Progenitor cell of endocrine pancreas (in vitro differentiated cells): ENCODE data around the gene CAPN14. TPM values are rescaled to one million over a fixed set of nuclear protein-coding genes. Genes with fewer than 3 reads are reported as not detected.

Experiments used
- DNase-seq: peaks from one replicate; pipeline ENCODE4 v3.0.0; 2021; ENCODE audit warnings: low spot score; ENCODE audit not compliant: unreplicated experiment
- H3K27ac Mint-ChIP-seq: 2 replicates; pipeline ENCODE4 v1.8.0; 2021; ENCODE audit warnings: mild to moderate bottlenecking, moderate library complexity, mixed read lengths
- H3K27me3 Mint-ChIP-seq: 2 replicates; pipeline ENCODE4 v1.8.0; 2021; ENCODE audit warnings: mixed read lengths
- H3K36me3 Mint-ChIP-seq: 2 replicates; pipeline ENCODE4 v1.8.0; 2022; ENCODE audit warnings: mixed read lengths; ENCODE audit not compliant: insufficient read depth
- H3K4me1 Mint-ChIP-seq: 2 replicates; pipeline ENCODE4 v1.8.0; 2021; ENCODE audit warnings: low read depth, mixed read lengths
- H3K4me3 Mint-ChIP-seq: 2 replicates; pipeline ENCODE4 v1.8.0; 2021; ENCODE audit warnings: low read depth, mild to moderate bottlenecking, moderate library complexity, mixed read lengths
- H3K9me3 Mint-ChIP-seq: 2 replicates; pipeline ENCODE4 v1.8.0; 2021; ENCODE audit warnings: low read depth, mixed read lengths
- CTCF ChIP-seq: fragments of 200-600 bp; sonication (generic); IDR thresholded peaks from one replicate; pipeline ENCODE4 v1.5.0; 2021; ENCODE audit warnings: antibody characterized with exemption, mild to moderate bottlenecking; ENCODE audit not compliant: unreplicated experiment
- total RNA-seq: library from RNA; stranded (reverse); gene quantifications from 2 replicates; pipeline ENCODE4 v1.2.1, GENCODE V29; 2021

CAPN14 gene
- total RNA-seq, 1 donor from 2014 or later, result 0.50 TPM

- TF ChIP-seq CTCF, result no peak
- no peak for DNase-seq
- H3K27ac Mint-ChIP-seq, result no peak overlapping the region
- H3K27me3 Mint-ChIP-seq, result no peaks in the 10 kb centered on the region
- no peaks in the 10 kb centered on the region for H3K9me3 Mint-ChIP-seq
- peaks cover 6% of the 10 kb centered on the region for H3K36me3 Mint-ChIP-seq
- H3K4me3 Mint-ChIP-seq, result no peak overlapping the region
- no peaks in the 10 kb centered on the region for H3K4me1 Mint-ChIP-seq
Observed at GRCh38 chr2:31247711-31248110, 30.4 kb upstream of the CAPN14 start.

- Mint-ChIP-seq H3K4me1 (no peaks in the 10 kb centered on the region), H3K27me3 (no peaks in the 10 kb centered on the region), H3K36me3 (peaks cover 6% of the 10 kb centered on the region), H3K9me3 (no peaks in the 10 kb centered on the region), H3K4me3 (no peak overlapping the region), H3K27ac (no peak overlapping the region)
- DNase-seq, result no peak
- no peak for TF ChIP-seq CTCF
Observed at GRCh38 chr2:31246184-31246852, 29.0 kb upstream of the CAPN14 start.

GRCh38 chr2:31244101-31244500 lies 26.8 kb upstream of the CAPN14 start:
- H3K27ac Mint-ChIP-seq, result no peak overlapping the region
- no peak for TF ChIP-seq CTCF
- H3K4me1 Mint-ChIP-seq, result peaks cover 6% of the 10 kb centered on the region
- DNase-seq, result no peak
- peaks cover 6% of the 10 kb centered on the region for H3K36me3 Mint-ChIP-seq
- H3K4me3 Mint-ChIP-seq, result no peak overlapping the region
- no peaks in the 10 kb centered on the region for H3K9me3 Mint-ChIP-seq
- no peaks in the 10 kb centered on the region for H3K27me3 Mint-ChIP-seq

GRCh38 chr2:31243053-31243452 lies 25.7 kb upstream of the CAPN14 start:
- Mint-ChIP-seq H3K27me3 (no peaks in the 10 kb centered on the region), H3K36me3 (peaks cover 5% of the 10 kb centered on the region), H3K4me1 (peaks cover 6% of the 10 kb centered on the region), H3K4me3 (no peak overlapping the region), H3K9me3 (no peaks in the 10 kb centered on the region), H3K27ac (no peak overlapping the region)
- no peak for TF ChIP-seq CTCF
- DNase-seq, result no peak

GRCh38 chr2:31241625-31242270 lies 24.4 kb upstream of the CAPN14 start:
- TF ChIP-seq CTCF, result no peak
- H3K4me1 Mint-ChIP-seq, result peaks cover 6% of the 10 kb centered on the region
- H3K27me3 Mint-ChIP-seq, result no peaks in the 10 kb centered on the region
- H3K9me3 Mint-ChIP-seq, result no peaks in the 10 kb centered on the region
- H3K36me3 Mint-ChIP-seq, result peaks cover 3% of the 10 kb centered on the region
- no peak overlapping the region for H3K27ac Mint-ChIP-seq
- no peak overlapping the region for H3K4me3 Mint-ChIP-seq
- DNase-seq, result no peak
